Smooth muscle cell (in vitro differentiated cells): Measurements from ENCODE around the gene FNDC3B. TPM values are rescaled to one million over a fixed set of nuclear protein-coding genes. Genes with fewer than 3 reads are reported as not detected.

Source experiments
- DNase-seq: peaks from one replicate; lab custom pipeline; 2025; ENCODE audit not compliant: unreplicated experiment; lab: John Stamatoyannopoulos, UW
- H2AFZ ChIP-seq: fragments of 200-600 bp; sonication (generic); 2 replicates; pipeline ENCODE4 v1.6.0; 2016; ENCODE audit warnings: antibody characterized with exemption, low read depth, mild to moderate bottlenecking
- H3F3A ChIP-seq: fragments of 200-600 bp; sonication (generic); 2 replicates; pipeline ENCODE4 v1.6.0; 2017; ENCODE audit warnings: antibody characterized with exemption, low read depth
- H3K27ac ChIP-seq: fragments of 200-600 bp; sonication (generic); 2 replicates; pipeline ENCODE4 v1.5.1; 2016; ENCODE audit warnings: low read depth, mild to moderate bottlenecking
- H3K27me3 ChIP-seq: fragments of 200-600 bp; sonication (generic); 2 replicates; pipeline ENCODE4 v1.6.1; 2016; ENCODE audit warnings: low read depth, mild to moderate bottlenecking
- H3K36me3 ChIP-seq: fragments of 200-600 bp; sonication (generic); 2 replicates; pipeline ENCODE4 v1.5.1; 2016; ENCODE audit warnings: low read depth
- H3K4me1 ChIP-seq: fragments of 200-600 bp; sonication (generic); 2 replicates; pipeline ENCODE4 v1.5.1; 2016; ENCODE audit warnings: low read depth
- H3K4me2 ChIP-seq: fragments of 200-600 bp; sonication (generic); 2 replicates; pipeline ENCODE4 v1.6.0; 2016; ENCODE audit warnings: mild to moderate bottlenecking
- H3K4me3 ChIP-seq: fragments of 200-600 bp; sonication (generic); 2 replicates; pipeline ENCODE4 v1.5.1; 2016; ENCODE audit warnings: mild to moderate bottlenecking
- H3K79me2 ChIP-seq: fragments of 200-600 bp; sonication (generic); 2 replicates; pipeline ENCODE4 v1.6.0; 2016; ENCODE audit warnings: low read depth, mild to moderate bottlenecking
- H3K9ac ChIP-seq: fragments of 200-600 bp; sonication (generic); 2 replicates; pipeline ENCODE4 v1.6.0; 2016; ENCODE audit warnings: low read depth
- H3K9me3 ChIP-seq: fragments of 200-600 bp; sonication (generic); replicated peaks from 2 replicates; pipeline ENCODE4 v1.5.1; 2016; ENCODE audit warnings: low read depth
- H4K20me1 ChIP-seq: fragments of 200-600 bp; sonication (generic); 2 replicates; pipeline ENCODE4 v1.6.0; 2016; ENCODE audit warnings: low read depth
- CTCF ChIP-seq: fragments of 200-600 bp; sonication (generic); IDR thresholded peaks from 2 replicates; pipeline ENCODE4 v1.5.1; 2017; ENCODE audit warnings: borderline replicate concordance, mild to moderate bottlenecking, antibody characterized with exemption; ENCODE audit not compliant: insufficient read depth, poor library complexity, severe bottlenecking
- WGBS: methylation state at CpG from one replicate; pipeline ENCODE4 v1.1.7; 2016; ENCODE audit warnings: low lambda C conversion rate; 5-methylcytosine and 5-hydroxymethylcytosine counted together
- polyA plus RNA-seq: library from polyadenylated mRNA; unstranded; fragments of >200 nt; fragmentation: Nextera tagmentation; extraction: Ambion mirVana; gene quantifications from 2 replicates; pipeline ENCODE4 v1.2.1, GENCODE V29; 2016
- total RNA-seq: library from RNA; depleted of rRNA; stranded (reverse); fragments of >200 nt; gene quantifications from 2 replicates; pipeline ENCODE4 v1.2.3, GENCODE V29; 2014

The FNDC3B gene
- total and polyA plus RNA-seq, 2 experiments from 2014 or later: 149 to 294 TPM

- H3K4me3 ChIP-seq: no peak overlapping the region
- H3K4me2 ChIP-seq: no peak overlapping the region
- H2AFZ ChIP-seq: peak overlapping the region; percentile 46
- H3K9ac ChIP-seq: no peak overlapping the region
- peaks cover 3% of the 10 kb centered on the region for H3K4me1 ChIP-seq
- no peaks in the 10 kb centered on the region for H3K27me3 ChIP-seq
- H3F3A ChIP-seq: no peaks in the 10 kb centered on the region
- no peaks in the 10 kb centered on the region for H3K9me3 ChIP-seq
- no peaks in the 10 kb centered on the region for H3K79me2 ChIP-seq
- no peak for DNase-seq
- H3K27ac ChIP-seq: no peak overlapping the region
- H3K36me3 ChIP-seq: no peaks in the 10 kb centered on the region
- 94% methylated on average over 1 of the region's 1 CpG for WGBS
- TF ChIP-seq CTCF: no peak
- no peaks in the 10 kb centered on the region for H4K20me1 ChIP-seq
These were observed 26.6 kb upstream of the FNDC3B start for GRCh38 chr3:172012775-172013174.

- no peak for DNase-seq
- no peaks in the 10 kb centered on the region for H3K27me3 ChIP-seq
- no peaks in the 10 kb centered on the region for H3K79me2 ChIP-seq
- 95% methylated on average over 5 of the region's 5 CpGs for WGBS
- no peaks in the 10 kb centered on the region for H3K9me3 ChIP-seq
- no peaks in the 10 kb centered on the region for H3K36me3 ChIP-seq
- H4K20me1 ChIP-seq: no peaks in the 10 kb centered on the region
- no peak overlapping the region for H3K4me3 ChIP-seq
- H3K4me2 ChIP-seq: no peak overlapping the region
- no peak overlapping the region for H3K27ac ChIP-seq
- TF ChIP-seq CTCF: no peak
- no peak overlapping the region for H3K9ac ChIP-seq
- H3F3A ChIP-seq: no peaks in the 10 kb centered on the region
- H2AFZ ChIP-seq: no peak overlapping the region
- peaks cover 3% of the 10 kb centered on the region for H3K4me1 ChIP-seq
These were observed 25.2 kb upstream of the FNDC3B start for GRCh38 chr3:172014145-172014544.

GRCh38 chr3:172018364-172018763, 21.0 kb upstream of the FNDC3B start:
- H3K79me2 ChIP-seq: no peaks in the 10 kb centered on the region
- H3K4me1 ChIP-seq: no peaks in the 10 kb centered on the region
- H3K27ac ChIP-seq: no peak overlapping the region
- no peak overlapping the region for H3K4me2 ChIP-seq
- no peaks in the 10 kb centered on the region for H3K36me3 ChIP-seq
- no peaks in the 10 kb centered on the region for H3K27me3 ChIP-seq
- no peaks in the 10 kb centered on the region for H3F3A ChIP-seq
- H3K9me3 ChIP-seq: no peaks in the 10 kb centered on the region
- DNase-seq: no peak
- H3K9ac ChIP-seq: no peak overlapping the region
- no peaks in the 10 kb centered on the region for H4K20me1 ChIP-seq
- TF ChIP-seq CTCF: no peak
- no peak overlapping the region for H2AFZ ChIP-seq
- H3K4me3 ChIP-seq: no peak overlapping the region

GRCh38 chr3:172020763-172021162, 18.6 kb upstream of the FNDC3B start:
- H2AFZ ChIP-seq: no peak overlapping the region
- H3K4me2 ChIP-seq: no peak overlapping the region
- 93% methylated on average over 2 of the region's 2 CpGs for WGBS
- H3F3A ChIP-seq: no peaks in the 10 kb centered on the region
- H4K20me1 ChIP-seq: no peaks in the 10 kb centered on the region
- no peaks in the 10 kb centered on the region for H3K4me1 ChIP-seq
- no peaks in the 10 kb centered on the region for H3K36me3 ChIP-seq
- H3K27ac ChIP-seq: no peak overlapping the region
- no peaks in the 10 kb centered on the region for H3K79me2 ChIP-seq
- no peaks in the 10 kb centered on the region for H3K27me3 ChIP-seq
- H3K9ac ChIP-seq: no peak overlapping the region
- DNase-seq: no peak
- TF ChIP-seq CTCF: no peak
- no peaks in the 10 kb centered on the region for H3K9me3 ChIP-seq
- H3K4me3 ChIP-seq: no peak overlapping the region
